Amygdala (tissue), 56 donors: ENCODE data around the gene OR11H6.
"Not testable (repeated sequence)": the region's sequence is repeated elsewhere in the genome, so short reads cannot be mapped to it uniquely, and the experiment has no call there.

ENCODE experiments used
- DNase-seq, 56 donors: peaks; one replicate each; lab custom pipeline; 2025; lab: John Stamatoyannopoulos, UW

The OR11H6 gene

DNA sequence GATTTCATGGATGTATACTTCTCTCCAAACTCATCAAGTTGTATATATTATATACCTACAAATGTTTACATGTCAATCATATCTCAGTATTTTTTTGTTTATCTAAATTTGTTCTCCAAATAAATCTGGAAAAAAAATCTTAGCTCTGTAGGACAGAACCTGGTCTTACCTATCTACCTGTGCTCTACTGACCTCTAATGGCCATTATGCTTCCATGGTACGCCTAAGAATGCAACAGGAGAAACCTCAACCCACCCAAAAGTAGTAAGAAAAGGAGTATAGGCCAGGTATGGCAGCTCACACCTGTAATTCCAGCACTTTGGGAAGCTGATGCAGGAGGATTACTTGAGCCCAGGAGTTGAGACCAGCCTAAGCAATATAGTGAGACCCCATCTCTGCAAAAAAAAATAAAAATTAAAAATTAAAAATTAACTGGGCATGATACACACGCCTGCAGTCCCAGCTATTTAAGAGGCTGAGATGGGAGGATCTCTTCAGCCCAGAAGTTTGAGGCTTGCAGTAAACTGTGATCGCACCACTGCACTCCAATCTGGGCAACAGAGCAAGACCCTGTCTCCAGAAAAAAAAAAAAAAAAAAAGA is 24.2 kb downstream of the OR11H6 start:
- DNase-seq: no peak

DNA sequence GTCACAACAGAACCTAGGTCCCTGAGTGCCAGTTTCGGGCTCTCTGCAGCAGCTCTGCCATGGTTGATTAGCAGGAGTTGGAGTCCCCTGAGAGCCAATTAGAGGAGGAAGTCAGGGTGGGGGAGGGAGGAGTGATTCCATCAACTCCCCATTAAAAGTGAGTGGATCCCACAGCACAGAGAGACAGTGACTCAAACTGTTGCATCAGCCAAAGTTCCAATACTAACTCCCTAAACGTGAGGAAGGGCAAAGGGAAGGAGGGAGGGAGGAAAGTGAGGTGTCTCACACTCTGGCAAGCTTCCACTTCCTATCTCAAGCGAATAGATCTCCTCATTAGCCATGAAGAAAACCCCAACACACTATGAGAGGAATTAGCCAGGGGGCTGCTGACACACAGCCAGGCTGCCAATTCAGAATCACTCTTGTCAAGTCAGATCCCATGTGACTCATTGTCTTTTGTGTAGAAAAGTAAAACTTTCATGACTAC is 39.2 kb downstream of the OR11H6 start:
- no peak for DNase-seq

DNA sequence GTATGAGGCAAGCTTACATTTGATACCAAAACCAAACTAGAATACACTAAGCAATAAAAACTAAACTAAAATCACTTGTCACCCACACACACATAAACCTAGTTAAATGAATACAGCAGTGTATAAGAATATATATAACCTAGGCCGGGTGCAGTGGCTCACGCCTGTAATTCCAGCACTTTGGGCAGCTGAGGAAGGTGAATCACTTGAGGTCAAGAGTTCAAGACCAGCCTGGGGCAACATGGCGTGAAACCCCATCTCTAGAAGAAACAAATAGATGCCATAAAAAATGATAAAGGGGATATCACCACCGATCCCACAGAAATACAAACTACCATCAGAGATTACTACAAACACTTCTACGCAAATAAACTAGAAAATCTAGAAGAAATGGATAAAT is 40.9 kb downstream of the OR11H6 start:
- DNase-seq: not testable (repeated sequence)

DNA sequence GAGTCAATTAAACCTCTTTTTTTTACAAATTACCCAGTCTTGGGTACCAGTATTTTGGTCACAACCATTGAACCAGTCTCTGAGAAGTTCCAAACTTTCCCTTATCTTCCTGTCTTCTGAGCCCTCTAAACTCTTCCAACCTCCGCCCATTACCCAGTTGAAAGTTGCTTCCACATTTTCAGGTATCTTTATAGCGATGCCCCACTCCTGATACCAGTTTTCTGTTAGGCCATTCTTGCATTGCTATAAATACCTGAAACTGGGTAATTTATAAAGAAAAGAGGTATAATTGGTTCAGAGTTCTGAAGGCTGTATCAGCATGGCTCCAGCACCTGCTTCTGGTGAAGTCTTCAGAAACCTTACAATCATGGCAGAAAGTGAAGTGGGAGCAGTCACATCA is 50.6 kb downstream of the OR11H6 start:
- no peak for DNase-seq
